H1 (cell line): ENCODE results near the gene SRSF12. TPM values are rescaled to one million over a fixed set of nuclear protein-coding genes. Genes with fewer than 3 reads are reported as not detected.

Source experiments
- CTCF ChIA-PET: fragments of 300-600 bp; sonication (Branson Sonifier 250); formaldehyde crosslinking; loops from one replicate; lab custom pipeline; 2021; ENCODE audit not compliant: partially characterized antibody; lab: Charles Lee
- POLR2A ChIA-PET: fragments of 300-600 bp; sonication (Branson Sonifier 250); formaldehyde crosslinking; loops from one replicate; lab custom pipeline; 2021; ENCODE audit warnings: inconsistent platforms; ENCODE audit not compliant: partially characterized antibody; lab: Charles Lee
- DNase-seq, 2 experiments: peaks; one replicate each; pipeline versions ENCODE4 v3.0.0 to v3.0.0-alpha.2; 2010 to 2022; ENCODE audit warnings: low spot score in 2 of 2, low read depth in 1 of 2, mixed read lengths in 1 of 2
- FAIRE-seq: peaks from 2 replicates; lab custom pipeline; 2011; peaks lifted over from hg19 to GRCh38; lab: Jason Lieb, UNC
- H2AFZ ChIP-seq: 2 replicates; pipeline ENCODE4 v1.8.1; 2012; ENCODE audit warnings: low read length, inconsistent platforms
- H2AK5ac ChIP-seq: 2 replicates; pipeline ENCODE4 v1.6.1; 2013; ENCODE audit warnings: low read depth, low read length
- H2BK120ac ChIP-seq: replicated peaks from 2 replicates; pipeline ENCODE3; 2013; ENCODE audit warnings: low read depth, low read length, inconsistent platforms
- H2BK12ac ChIP-seq: 2 replicates; pipeline ENCODE4 v1.6.1; 2013; ENCODE audit warnings: low read depth, low read length
- H2BK15ac ChIP-seq: 2 replicates; pipeline ENCODE4 v1.6.1; 2013; ENCODE audit warnings: low read length
- H2BK20ac ChIP-seq: 2 replicates; pipeline ENCODE4 v1.6.1; 2013; ENCODE audit warnings: low read length
- H2BK5ac ChIP-seq: 2 replicates; pipeline ENCODE4 v1.6.1; 2013; ENCODE audit warnings: low read depth, low read length
- H3K14ac ChIP-seq: 2 replicates; pipeline ENCODE4 v1.6.1; 2013; ENCODE audit warnings: inconsistent platforms; ENCODE audit not compliant: insufficient read length
- H3K18ac ChIP-seq: 2 replicates; pipeline ENCODE4 v1.6.1; 2013; ENCODE audit warnings: low read length; ENCODE audit errors: extremely low read depth
- H3K23ac ChIP-seq: 2 replicates; pipeline ENCODE4 v1.6.1; 2013; ENCODE audit warnings: inconsistent platforms; ENCODE audit not compliant: insufficient read length
- H3K23me2 ChIP-seq: 2 replicates; pipeline ENCODE4 v1.6.1; 2013; ENCODE audit warnings: low read depth, low read length
- H3K27ac ChIP-seq: 2 replicates; pipeline ENCODE4 v1.6.1; 2011; ENCODE audit warnings: low read depth, low read length, inconsistent platforms
- H3K27me3 ChIP-seq, 4 experiments: replicated peaks in 1 of 4; 1 replicate in 1 of 4; 2 replicates in 3 of 4; pipeline versions ENCODE4 v1.6.1 to v1.8.1; 2011 to 2013; ENCODE audit warnings: low read length in 3 of 4, mild to moderate bottlenecking in 3 of 4, inconsistent platforms in 2 of 4, mixed read lengths in 2 of 4, moderate library complexity in 1 of 4; ENCODE audit not compliant: control insufficient read depth in 3 of 4, insufficient read depth in 3 of 4; ENCODE audit errors: extremely low read depth in 1 of 4
- H3K36me3 ChIP-seq, 4 experiments: 2 replicates each; pipeline versions ENCODE4 v1.6.1 to v1.8.1; 2011 to 2013; ENCODE audit warnings: mild to moderate bottlenecking in 4 of 4, low read length in 3 of 4, moderate library complexity in 2 of 4, control low read depth in 1 of 4, inconsistent platforms in 1 of 4; ENCODE audit not compliant: insufficient read depth in 4 of 4, control insufficient read depth in 2 of 4
- H3K4ac ChIP-seq: replicated peaks from 2 replicates; pipeline ENCODE3; 2013; ENCODE audit warnings: low read length, low read depth, mixed read lengths, inconsistent platforms; ENCODE audit not compliant: insufficient read length
- H3K4me1 ChIP-seq, 4 experiments: replicated peaks in 1 of 4; 1 replicate in 1 of 4; 2 replicates in 3 of 4; pipeline versions ENCODE4 v1.6.1 to v1.8.1; 2011 to 2013; ENCODE audit warnings: low read length in 3 of 4, inconsistent platforms in 2 of 4, mixed read lengths in 1 of 4; ENCODE audit not compliant: insufficient read depth in 4 of 4, control insufficient read depth in 3 of 4
- H3K4me2 ChIP-seq, 2 experiments: 2 replicates each; pipeline versions ENCODE4 v1.6.1 to v1.8.1; 2011 to 2013; ENCODE audit warnings: low read depth in 2 of 2, low read length in 2 of 2, control low read depth in 1 of 2, inconsistent platforms in 1 of 2, mild to moderate bottlenecking in 1 of 2; ENCODE audit not compliant: insufficient read depth in 1 of 2
- H3K4me3 ChIP-seq, 4 experiments: fragments of 200-600, 300-600 bp in 1 of 4; sonication (generic), shearing (Covaris generic), sonication (Bioruptor Twin) in 1 of 4; 2 replicates each; pipeline versions ENCODE4 v1.5.1 to v1.8.1; 2011 to 2016; ENCODE audit warnings: low read length in 4 of 4, low read depth in 3 of 4, control low read depth in 2 of 4, inconsistent platforms in 2 of 4, mild to moderate bottlenecking in 2 of 4, mixed read lengths in 1 of 4, moderate library complexity in 1 of 4; ENCODE audit not compliant: insufficient read depth in 2 of 4; ENCODE audit errors: extremely low read depth in 1 of 4
- H3K56ac ChIP-seq: replicated peaks from 2 replicates; pipeline ENCODE3; 2013; ENCODE audit warnings: low read depth, mild to moderate bottlenecking, mixed read lengths, low read length, inconsistent platforms; ENCODE audit not compliant: insufficient read length
- H3K79me1 ChIP-seq: 2 replicates; pipeline ENCODE4 v1.6.1; 2013; ENCODE audit warnings: low read depth, low read length, control low read depth
- H3K79me2 ChIP-seq, 2 experiments: 2 replicates each; pipeline versions ENCODE4 v1.6.1 to v1.8.1; 2012 to 2013; ENCODE audit warnings: low read length in 2 of 2, mild to moderate bottlenecking in 2 of 2, inconsistent platforms in 1 of 2; ENCODE audit not compliant: insufficient read depth in 2 of 2, control insufficient read depth in 1 of 2
- H3K9ac ChIP-seq, 4 experiments: replicated peaks in 1 of 4; 1 replicate in 1 of 4; 2 replicates in 3 of 4; pipeline versions ENCODE4 v1.6.1 to v1.8.1; 2011 to 2013; ENCODE audit warnings: low read depth in 3 of 4, low read length in 3 of 4, control low read depth in 2 of 4, mild to moderate bottlenecking in 2 of 4, moderate library complexity in 2 of 4, inconsistent platforms in 1 of 4; ENCODE audit errors: extremely low read depth in 1 of 4
- H3K9me3 ChIP-seq, 2 experiments: 2 replicates each; pipeline versions ENCODE4 v1.6.1 to v1.8.1; 2012 to 2013; ENCODE audit warnings: mild to moderate bottlenecking in 2 of 2, moderate library complexity in 2 of 2, control low read depth in 1 of 2, inconsistent platforms in 1 of 2, low read depth in 1 of 2, low read length in 1 of 2, mixed read lengths in 1 of 2; ENCODE audit not compliant: insufficient read depth in 2 of 2
- H4K20me1 ChIP-seq, 2 experiments: replicated peaks in 1 of 2; 2 replicates each; pipeline versions ENCODE3 to v1.8.1; 2011 to 2013; ENCODE audit warnings: inconsistent platforms in 2 of 2, low read length in 2 of 2, mild to moderate bottlenecking in 1 of 2; ENCODE audit not compliant: insufficient read depth in 2 of 2, control insufficient read depth in 1 of 2
- H4K5ac ChIP-seq: 2 replicates; pipeline ENCODE4 v1.6.1; 2013; ENCODE audit warnings: low read length, low read depth, mixed read lengths, inconsistent platforms; ENCODE audit not compliant: insufficient read length
- H4K8ac ChIP-seq: 2 replicates; pipeline ENCODE4 v1.8.0; 2013; ENCODE audit warnings: mild to moderate bottlenecking, moderate library complexity, low read length, inconsistent platforms; ENCODE audit not compliant: insufficient read depth; ENCODE audit errors: extremely low read depth
- H4K91ac ChIP-seq: replicated peaks from 2 replicates; pipeline ENCODE3; 2013; ENCODE audit warnings: low read length, mixed read lengths, inconsistent platforms; ENCODE audit not compliant: insufficient read length
- ASH2L ChIP-seq: fragments of 200-600, 300-600 bp; sonication (generic); IDR thresholded peaks from one replicate; pipeline ENCODE4 v1.7.1; 2017; ENCODE audit warnings: low read length
- BCL11A ChIP-seq, 2 experiments: IDR thresholded peaks; one replicate each; pipeline ENCODE4 v1.6.1; 2011; ENCODE audit warnings: low read depth in 2 of 2, low read length in 2 of 2, mild to moderate bottlenecking in 2 of 2
- CBX8 ChIP-seq: fragments of 300-800, 300-1000 bp; sonication (generic); IDR thresholded peaks from 2 replicates; pipeline ENCODE4 v1.7.1; 2016; ENCODE audit warnings: low read depth, low read length, borderline replicate concordance
- CEBPB ChIP-seq: IDR thresholded peaks from 2 replicates; pipeline ENCODE4 v1.6.1; 2012; ENCODE audit warnings: low read depth, low read length
- CREB1 ChIP-seq: IDR thresholded peaks from 2 replicates; pipeline ENCODE4 v1.6.1; 2012; ENCODE audit warnings: inconsistent platforms
- E2F6 ChIP-seq: IDR thresholded peaks from 2 replicates; pipeline ENCODE4 v1.6.1; 2012; ENCODE audit warnings: inconsistent platforms
- EZH2 ChIP-seq: fragments of 200-600 bp; sonication (generic); IDR thresholded peaks from 2 replicates; pipeline ENCODE4 v1.7.1; 2012; ENCODE audit warnings: low read depth, mild to moderate bottlenecking, moderate library complexity, low read length, inconsistent platforms; ENCODE audit not compliant: severe bottlenecking
- HDAC2 ChIP-seq, 2 experiments: fragments of 300-600 bp in 1 of 2; sonication (generic) in 1 of 2; IDR thresholded peaks; 2 replicates each; pipeline ENCODE4 v1.6.1; 2011 to 2012; ENCODE audit warnings: low read depth in 2 of 2, low read length in 2 of 2, mild to moderate bottlenecking in 2 of 2, moderate library complexity in 2 of 2, borderline replicate concordance in 1 of 2, inconsistent platforms in 1 of 2
- JUND ChIP-seq: IDR thresholded peaks from 2 replicates; pipeline ENCODE4 v1.6.1; 2011; ENCODE audit warnings: mild to moderate bottlenecking, improper control_type of control experiment, low read length
- KDM1A ChIP-seq: fragments of 200-600, 300-600 bp; sonication (generic); IDR thresholded peaks from 2 replicates; pipeline ENCODE4 v1.7.1; 2016; ENCODE audit warnings: mild to moderate bottlenecking, low read length, borderline replicate concordance
- RXRA ChIP-seq: IDR thresholded peaks from 2 replicates; pipeline ENCODE4 v1.6.1; 2011; ENCODE audit warnings: low read depth, mild to moderate bottlenecking, low read length, moderate library complexity; ENCODE audit not compliant: insufficient read depth
- SRF ChIP-seq: IDR thresholded peaks from 2 replicates; pipeline ENCODE4 v1.6.1; 2011; ENCODE audit warnings: mild to moderate bottlenecking, low read depth, low read length, moderate library complexity
- TBP ChIP-seq: IDR thresholded peaks from 2 replicates; pipeline ENCODE4 v1.6.1; 2011; ENCODE audit warnings: low read depth, low read length, improper control_type of control experiment
- ZNF274 ChIP-seq: IDR thresholded peaks from 2 replicates; pipeline ENCODE4 v1.7.0; 2012; ENCODE audit warnings: low read length, borderline replicate concordance; ENCODE audit errors: extremely low read depth
- WGBS, 2 experiments: shearing (Covaris generic) in 1 of 2; methylation state at CpG; one replicate each; pipeline versions ENCODE4 v1.1.6 to v1.1.7; 2013 to 2015; ENCODE audit warnings: low lambda C conversion rate in 2 of 2, mixed read lengths in 2 of 2, inconsistent platforms in 1 of 2, low coverage in 1 of 2, missing lambda C conversion rate in 1 of 2; ENCODE audit not compliant: insufficient replicate concordance in 2 of 2, insufficient coverage in 1 of 2, insufficient read length in 1 of 2; ENCODE audit errors: extremely low coverage in 1 of 2, missing lambda C conversion rate in 1 of 2; 5-methylcytosine and 5-hydroxymethylcytosine counted together
- polyA plus RNA-seq, 7 experiments: library from polyadenylated mRNA; depleted of rRNA in 3 of 7; stranded (reverse) in 5 of 7; unstranded in 2 of 7; fragments of >200 nt in 5 of 7; fragments of 200-250 nt in 2 of 7; gene quantifications; 1 replicate in 5 of 7; 2 replicates in 1 of 7; 4 replicates in 1 of 7; pipeline versions ENCODE4 v1.2.1 to v1.2.3, GENCODE V29; 2011 to 2013; ENCODE audit warnings: missing spikeins in 2 of 7, mixed read lengths in 2 of 7
- total RNA-seq: library from RNA; stranded (reverse); fragmentation: NEBNext Ultra II Directional; extraction: Animal tissue kit (Norgen Biotek cat#: 25700); gene quantifications from 2 replicates; pipeline ENCODE4 v1.2.1, GENCODE V29; 2021

SRSF12 gene
- total and polyA plus RNA-seq, 2 of the 8 experiments (the other 6 are each of a cell fraction or from before 2014, with no cell fraction given): 2.6 to 4.2 TPM

GRCh38 chr6:89050155-89050554 is 67.7 kb downstream of the SRSF12 start:
- ChIA-PET CTCF (interaction anchor here (1.0 to 1.2 kb wide), 4 partner anchors 10 to 98 kb away, joined by 3 to 4 read pairs (median 3); no protein-coding TSS in a partner anchor), POLR2A (no interaction called here)
- Histone ChIP-seq H3K23me2 (no peaks in the 10 kb centered on the region), H3K4me2 (no peak overlapping the region), H3K18ac (no peak overlapping the region), H3K4me1 (peaks cover 0 to 10% (median 0%) of the 10 kb centered on the region in 4 experiments; a peak in 1 of 7 replicates), H2AFZ (no peak overlapping the region), H3K23ac (no peak overlapping the region), H3K9ac (no peak overlapping the region), H3K79me2 (no peaks in the 10 kb centered on the region), H4K20me1 (no peaks in the 10 kb centered on the region), H4K8ac (no peak overlapping the region), H2BK120ac (no peak overlapping the region), H2AK5ac (no peak overlapping the region), H3K4me3 (no peak overlapping the region), H3K9me3 (no peaks in the 10 kb centered on the region), H3K27ac (no peak overlapping the region), H2BK12ac (no peak overlapping the region), H4K5ac (no peak overlapping the region), H3K56ac (no peak overlapping the region), H2BK20ac (no peak overlapping the region), H3K14ac (no peak overlapping the region), H2BK15ac (no peak overlapping the region), H2BK5ac (no peak overlapping the region), H3K4ac (no peak overlapping the region), H3K27me3 (peaks cover 0 to 5% (median 2%) of the 10 kb centered on the region in 4 experiments; a peak in 4 of 7 replicates), H3K79me1 (no peaks in the 10 kb centered on the region), H3K36me3 (no peaks in the 10 kb centered on the region), H4K91ac (no peak overlapping the region)
- FAIRE-seq (no peak), DNase-seq (no peak)
- WGBS, 2 experiments: 85% methylated on average over 3 of the region's 3 CpGs; no CpG with 5 or more reads in 1 of the 2 experiments
- TF ChIP-seq KDM1A: no peak
- no peak for TF ChIP-seq ZNF274
- no peak for TF ChIP-seq CREB1
- TF ChIP-seq EZH2: no peak
- TF ChIP-seq CBX8: no peak
- TF ChIP-seq ASH2L: no peak
- no peak for TF ChIP-seq BCL11A (IDR thresholded peaks at IDR 0.05; ENCODE audit: low read depth in 2 of 2, low read length in 2 of 2)
- no peak for TF ChIP-seq SRF
- no peak for TF ChIP-seq RXRA
- TF ChIP-seq E2F6: no peak
- TF ChIP-seq CEBPB: no peak
- TF ChIP-seq TBP: no peak
- TF ChIP-seq JUND: no peak
- no peak for TF ChIP-seq HDAC2 (IDR thresholded peaks at IDR 0.05; ENCODE audit: borderline replicate concordance in 1 of 2, low read depth in 2 of 2, low read length in 2 of 2)
